Urinary bladder (tissue), 4 donors: ENCODE data around the gene NHLH2. TPM values are rescaled to one million over a fixed set of nuclear protein-coding genes. Genes with fewer than 3 reads are reported as not detected.

Experiments
- DNase-seq: peaks from one replicate; pipeline ENCODE4 v3.0.0-alpha.2; 2015; ENCODE audit errors: extremely low spot score
- H3K27ac ChIP-seq: one replicate; pipeline ENCODE4 v1.5.1; 2013; ENCODE audit warnings: low read depth, mild to moderate bottlenecking, moderate library complexity
- H3K36me3 ChIP-seq: one replicate; pipeline ENCODE4 v1.6.1; 2013; ENCODE audit warnings: mild to moderate bottlenecking, moderate library complexity; ENCODE audit not compliant: insufficient read depth
- H3K4me1 ChIP-seq: one replicate; pipeline ENCODE4 v1.6.1; 2013; ENCODE audit warnings: mild to moderate bottlenecking, moderate library complexity; ENCODE audit not compliant: insufficient read depth
- H3K4me3 ChIP-seq: one replicate; pipeline ENCODE4 v1.5.1; 2013; ENCODE audit warnings: low read depth, low read length
- WGBS: extraction: QIAGEN DNeasy Blood & Tissue Kit; methylation state at CpG from one replicate; pipeline ENCODE4 v1.1.7; 2013; 5-methylcytosine and 5-hydroxymethylcytosine counted together
- polyA plus RNA-seq: library from polyadenylated mRNA; stranded (reverse); fragments of 200-250 nt; gene quantifications from one replicate; pipeline ENCODE4 v1.2.3, GENCODE V29; 2013
- total RNA-seq: library from RNA; depleted of rRNA; stranded (reverse); fragments of >200 nt; gene quantifications from one replicate; pipeline ENCODE4 v1.2.3, GENCODE V29; 2014
- donor health status: healthy with polysubstance abuse.
- donor health status: healthy.

NHLH2 gene
- total RNA-seq (not detected), polyA plus RNA-seq (not detected)

- no peak for DNase-seq
- H3K27ac ChIP-seq: no peak within 1 kb of the TSS
- WGBS: 23% methylated on average over 9 of the region's 9 CpGs
- H3K4me1 ChIP-seq: peaks cover 3% of the 10 kb centered on the region
- no peaks in the 10 kb centered on the region for H3K36me3 ChIP-seq
- H3K4me3 ChIP-seq: no peak within 1 kb of the TSS
Observed at GRCh38 chr1:115840605-115841460, at the start of gene NHLH2. TSS of gene NHLH2 (minus strand) at chr1:115841126. CDS start at chr1:115838372, 2,754 bp downstream.

DNA sequence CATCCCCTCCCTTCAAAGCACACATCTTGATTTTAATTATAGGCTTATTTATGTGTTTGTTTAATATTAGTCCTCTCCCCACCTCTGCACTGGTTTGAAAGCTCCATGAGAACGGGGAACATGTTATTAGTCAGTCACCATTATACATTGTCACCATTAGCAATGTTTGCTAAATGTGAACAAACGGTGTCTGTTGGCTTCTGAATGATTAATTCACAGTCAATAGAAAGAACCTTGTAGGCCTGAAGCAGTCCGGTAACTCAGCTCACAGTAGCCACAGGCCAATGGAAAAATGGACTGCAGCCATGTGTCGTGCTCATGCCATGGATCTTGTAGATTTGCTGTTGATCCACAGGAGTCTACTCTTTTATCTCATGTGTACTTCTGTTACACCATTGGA, 49.7 kb upstream of the NHLH2 start:
- H3K36me3 ChIP-seq: no peaks in the 10 kb centered on the region
- no peak overlapping the region for H3K4me3 ChIP-seq
- no peaks in the 10 kb centered on the region for H3K4me1 ChIP-seq
- no peak for DNase-seq
- H3K27ac ChIP-seq: no peak overlapping the region
- WGBS: 71% methylated on average over 4 of the region's 4 CpGs

DNA sequence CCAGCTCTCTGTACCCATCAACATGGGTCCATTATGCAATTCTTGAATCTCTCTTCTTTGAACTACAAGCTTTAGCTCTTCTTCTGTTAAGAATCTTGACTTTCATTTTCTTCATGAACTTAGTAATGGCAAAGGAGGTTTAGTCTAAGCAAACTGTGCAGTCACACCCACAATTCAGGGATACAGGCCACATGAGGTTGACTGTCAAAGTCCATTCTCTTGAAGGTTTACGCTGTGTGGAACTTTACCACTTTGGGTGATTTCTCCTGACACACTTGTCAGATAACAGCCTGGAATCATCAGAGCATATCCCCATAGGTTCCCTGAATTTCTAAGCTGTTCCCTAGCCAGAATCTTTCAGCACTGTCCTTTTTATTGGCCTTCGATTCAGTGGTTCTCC, 48.0 kb upstream of the NHLH2 start:
- H3K36me3 ChIP-seq: no peaks in the 10 kb centered on the region
- H3K27ac ChIP-seq: no peak overlapping the region
- WGBS: 83% methylated on average over 2 of the region's 2 CpGs
- H3K4me3 ChIP-seq: no peak overlapping the region
- no peak for DNase-seq
- H3K4me1 ChIP-seq: no peaks in the 10 kb centered on the region

GRCh38 chr1:115882913-115883902, 42.3 kb upstream of the NHLH2 start:
- Histone ChIP-seq H3K4me3 (no peak overlapping the region), H3K27ac (no peak overlapping the region), H3K36me3 (no peaks in the 10 kb centered on the region), H3K4me1 (no peaks in the 10 kb centered on the region)
- no peak for DNase-seq
- 59% methylated on average over 8 of the region's 8 CpGs for WGBS

GRCh38 chr1:115880981-115881672, 40.2 kb upstream of the NHLH2 start:
- Histone ChIP-seq H3K36me3 (no peaks in the 10 kb centered on the region), H3K4me3 (no peak overlapping the region), H3K27ac (no peak overlapping the region), H3K4me1 (no peaks in the 10 kb centered on the region)
- 91% methylated on average over 1 of the region's 1 CpG for WGBS
- no peak for DNase-seq

- WGBS: 85% methylated on average over 1 of the region's 1 CpG
- Histone ChIP-seq H3K4me3 (no peak overlapping the region), H3K27ac (no peak overlapping the region), H3K4me1 (no peaks in the 10 kb centered on the region), H3K36me3 (no peaks in the 10 kb centered on the region)
- no peak for DNase-seq
Observed at GRCh38 chr1:115879977-115880376, 39.1 kb upstream of the NHLH2 start.

DNA sequence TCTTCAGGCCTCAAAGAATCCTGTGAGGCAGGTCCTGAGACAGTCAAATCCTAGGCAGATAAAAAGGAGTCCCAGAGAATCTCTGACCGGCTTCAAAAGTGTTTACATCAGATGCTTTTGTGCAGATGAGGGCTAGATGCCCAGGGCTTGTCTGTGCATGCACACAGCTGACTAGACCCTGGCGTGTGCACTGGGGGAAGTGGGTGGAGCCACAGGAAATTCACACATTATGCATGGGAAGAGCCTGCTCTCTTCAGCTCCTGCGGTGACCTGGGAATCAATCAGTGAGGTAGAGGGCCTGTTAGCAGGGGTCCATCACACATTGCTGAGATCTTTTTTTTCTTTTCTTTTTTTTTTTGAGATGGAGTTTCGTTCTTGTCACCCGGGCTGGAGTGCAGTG, 36.6 kb upstream of the NHLH2 start:
- Histone ChIP-seq H3K4me1 (no peaks in the 10 kb centered on the region), H3K27ac (no peak overlapping the region), H3K36me3 (no peaks in the 10 kb centered on the region), H3K4me3 (no peak overlapping the region)
- DNase-seq: peak; percentile 5
- WGBS: 26% methylated on average over 5 of the region's 5 CpGs

- DNase-seq: no peak
- H3K4me1 ChIP-seq: no peaks in the 10 kb centered on the region
- WGBS: 82% methylated on average over 5 of the region's 5 CpGs
- H3K27ac ChIP-seq: no peak overlapping the region
- H3K36me3 ChIP-seq: no peaks in the 10 kb centered on the region
- H3K4me3 ChIP-seq: no peak overlapping the region
Observed at GRCh38 chr1:115874904-115875303, 34.0 kb upstream of the NHLH2 start.

GRCh38 chr1:115874497-115874896, 33.6 kb upstream of the NHLH2 start:
- Histone ChIP-seq H3K4me1 (no peaks in the 10 kb centered on the region), H3K27ac (no peak overlapping the region), H3K36me3 (no peaks in the 10 kb centered on the region), H3K4me3 (no peak overlapping the region)
- DNase-seq: no peak
- 77% methylated on average over 4 of the region's 4 CpGs for WGBS

- Histone ChIP-seq H3K36me3 (no peaks in the 10 kb centered on the region), H3K27ac (no peak overlapping the region), H3K4me3 (no peak overlapping the region), H3K4me1 (no peaks in the 10 kb centered on the region)
- 37% methylated on average over 2 of the region's 2 CpGs for WGBS
- DNase-seq: no peak
Observed at GRCh38 chr1:115873184-115873583, 32.3 kb upstream of the NHLH2 start.

GRCh38 chr1:115869064-115869463, 28.1 kb upstream of the NHLH2 start:
- Histone ChIP-seq H3K36me3 (no peaks in the 10 kb centered on the region), H3K4me3 (no peak overlapping the region), H3K27ac (no peak overlapping the region), H3K4me1 (no peaks in the 10 kb centered on the region)
- DNase-seq: no peak
- 78% methylated on average over 5 of the region's 5 CpGs for WGBS

DNA sequence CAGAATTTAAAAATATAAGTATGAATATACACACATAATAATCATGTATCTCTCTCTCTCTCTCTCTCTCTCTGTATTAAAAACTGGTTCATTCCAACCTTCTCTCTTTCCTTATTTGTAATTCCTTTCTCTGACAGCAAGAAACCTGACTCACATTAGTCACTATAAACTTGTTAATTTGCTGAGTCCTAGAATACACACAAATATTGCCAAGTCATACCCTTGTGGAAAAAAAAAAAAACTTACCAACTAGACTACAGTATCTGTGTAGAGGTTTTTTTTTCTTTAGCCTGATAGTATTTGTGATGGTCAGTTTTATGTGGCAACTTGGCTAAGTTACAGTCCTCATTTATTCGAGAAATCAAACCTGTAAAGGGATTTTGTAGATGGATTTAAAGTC, 26.3 kb upstream of the NHLH2 start:
- DNase-seq: no peak
- no peaks in the 10 kb centered on the region for H3K4me1 ChIP-seq
- 25% methylated on average over 1 of the region's 1 CpG for WGBS
- no peaks in the 10 kb centered on the region for H3K36me3 ChIP-seq
- no peak overlapping the region for H3K27ac ChIP-seq
- H3K4me3 ChIP-seq: no peak overlapping the region

DNA sequence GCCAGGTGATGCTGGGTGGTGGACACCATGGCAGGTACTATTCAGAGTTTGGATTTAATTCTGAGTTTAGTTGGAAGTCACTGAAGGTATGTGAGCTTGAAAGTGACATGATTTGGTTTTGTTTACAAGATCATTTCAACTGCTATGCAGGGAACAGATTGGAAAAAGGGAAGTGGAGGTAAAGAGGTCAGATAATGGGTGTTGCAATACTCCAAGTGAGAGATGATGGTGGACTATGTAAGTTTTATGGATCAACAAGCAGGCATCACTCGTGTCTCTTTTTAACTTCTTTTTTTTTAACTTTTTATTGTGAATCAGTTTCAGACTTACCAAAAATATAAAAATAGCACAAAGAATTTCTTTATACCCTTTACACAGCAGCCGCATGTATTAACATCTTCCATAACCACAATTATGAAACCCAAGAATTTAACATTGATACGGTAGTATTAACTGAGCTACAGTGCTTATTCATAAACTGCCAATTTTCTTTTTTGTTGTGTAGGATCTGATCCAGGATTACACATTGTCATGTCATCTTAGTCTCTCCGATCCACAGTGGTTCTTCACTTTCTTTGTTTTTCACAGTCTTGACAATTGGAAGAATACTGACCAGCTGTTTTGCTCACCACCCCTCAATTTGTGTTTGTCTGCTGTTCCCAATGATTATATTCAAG, 24.9 kb upstream of the NHLH2 start:
- Histone ChIP-seq H3K36me3 (no peaks in the 10 kb centered on the region), H3K4me1 (no peaks in the 10 kb centered on the region), H3K27ac (no peak overlapping the region), H3K4me3 (no peak overlapping the region)
- DNase-seq: no peak
- 49% methylated on average over 4 of the region's 4 CpGs for WGBS
